ENCODE results near the gene C1QC.

C1QC gene

DNA sequence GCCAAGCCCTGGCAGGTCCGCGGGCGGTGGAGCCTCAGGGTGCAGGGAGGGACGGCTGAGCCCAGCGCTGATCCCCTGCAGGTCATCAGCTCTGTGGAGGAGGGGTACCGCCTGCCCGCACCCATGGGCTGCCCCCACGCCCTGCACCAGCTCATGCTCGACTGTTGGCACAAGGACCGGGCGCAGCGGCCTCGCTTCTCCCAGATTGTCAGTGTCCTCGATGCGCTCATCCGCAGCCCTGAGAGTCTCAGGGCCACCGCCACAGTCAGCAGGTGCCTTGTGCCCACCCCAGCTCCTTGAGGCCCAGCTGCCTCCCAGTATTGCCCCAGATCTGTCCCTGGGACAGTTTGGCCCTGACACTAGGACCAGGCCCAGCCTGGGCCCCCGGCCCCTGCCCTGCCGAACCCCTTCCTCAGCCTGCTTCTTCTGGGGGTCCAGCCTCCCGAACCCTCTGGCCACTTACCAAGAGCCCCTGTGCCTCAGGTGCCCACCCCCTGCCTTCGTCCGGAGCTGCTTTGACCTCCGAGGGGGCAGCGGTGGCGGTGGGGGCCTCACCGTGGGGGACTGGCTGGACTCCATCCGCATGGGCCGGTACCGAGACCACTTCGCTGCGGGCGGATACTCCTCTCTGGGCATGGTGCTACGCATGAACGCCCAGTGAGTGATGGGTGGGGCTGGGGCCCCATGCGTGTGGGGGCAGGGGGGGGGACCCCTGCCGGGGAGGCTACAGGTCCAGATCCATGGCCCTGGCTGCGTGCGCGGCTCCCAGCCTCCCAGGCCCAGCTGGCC, 42.4 kb upstream of the C1QC start:
- no peak for DNase-seq (ENCODE audit: extremely low read depth, low read depth)
- TF ChIP-seq, protein P1, sequence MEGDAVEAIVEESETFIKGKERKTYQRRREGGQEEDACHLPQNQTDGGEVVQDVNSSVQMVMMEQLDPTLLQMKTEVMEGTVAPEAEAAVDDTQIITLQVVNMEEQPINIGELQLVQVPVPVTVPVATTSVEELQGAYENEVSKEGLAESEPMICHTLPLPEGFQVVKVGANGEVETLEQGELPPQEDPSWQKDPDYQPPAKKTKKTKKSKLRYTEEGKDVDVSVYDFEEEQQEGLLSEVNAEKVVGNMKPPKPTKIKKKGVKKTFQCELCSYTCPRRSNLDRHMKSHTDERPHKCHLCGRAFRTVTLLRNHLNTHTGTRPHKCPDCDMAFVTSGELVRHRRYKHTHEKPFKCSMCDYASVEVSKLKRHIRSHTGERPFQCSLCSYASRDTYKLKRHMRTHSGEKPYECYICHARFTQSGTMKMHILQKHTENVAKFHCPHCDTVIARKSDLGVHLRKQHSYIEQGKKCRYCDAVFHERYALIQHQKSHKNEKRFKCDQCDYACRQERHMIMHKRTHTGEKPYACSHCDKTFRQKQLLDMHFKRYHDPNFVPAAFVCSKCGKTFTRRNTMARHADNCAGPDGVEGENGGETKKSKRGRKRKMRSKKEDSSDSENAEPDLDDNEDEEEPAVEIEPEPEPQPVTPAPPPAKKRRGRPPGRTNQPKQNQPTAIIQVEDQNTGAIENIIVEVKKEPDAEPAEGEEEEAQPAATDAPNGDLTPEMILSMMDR (IDR thresholded peaks at IDR 0.05; ENCODE audit: low read depth, low read length): no peak

DNA sequence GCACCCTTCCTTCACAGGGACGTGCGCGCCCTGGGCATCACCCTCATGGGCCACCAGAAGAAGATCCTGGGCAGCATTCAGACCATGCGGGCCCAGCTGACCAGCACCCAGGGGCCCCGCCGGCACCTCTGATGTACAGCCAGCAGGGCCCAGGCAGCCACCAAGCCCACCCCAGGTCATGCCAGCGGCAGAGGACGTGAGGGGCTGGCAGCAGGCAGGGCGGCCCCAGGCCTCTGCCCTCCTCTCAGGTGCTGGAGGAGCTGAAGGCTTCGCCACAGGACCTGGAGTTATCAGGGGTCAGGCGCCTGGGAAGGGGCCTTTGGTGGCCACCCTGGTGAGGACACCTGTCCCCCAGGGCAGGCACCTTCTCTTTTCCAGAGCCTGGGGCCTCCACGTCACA, 41.8 kb upstream of the C1QC start:
- TF ChIP-seq, protein P1 (IDR thresholded peaks at IDR 0.05; ENCODE audit: low read depth, low read length): no peak
- DNase-seq (ENCODE audit: extremely low read depth, low read depth): no peak

DNA sequence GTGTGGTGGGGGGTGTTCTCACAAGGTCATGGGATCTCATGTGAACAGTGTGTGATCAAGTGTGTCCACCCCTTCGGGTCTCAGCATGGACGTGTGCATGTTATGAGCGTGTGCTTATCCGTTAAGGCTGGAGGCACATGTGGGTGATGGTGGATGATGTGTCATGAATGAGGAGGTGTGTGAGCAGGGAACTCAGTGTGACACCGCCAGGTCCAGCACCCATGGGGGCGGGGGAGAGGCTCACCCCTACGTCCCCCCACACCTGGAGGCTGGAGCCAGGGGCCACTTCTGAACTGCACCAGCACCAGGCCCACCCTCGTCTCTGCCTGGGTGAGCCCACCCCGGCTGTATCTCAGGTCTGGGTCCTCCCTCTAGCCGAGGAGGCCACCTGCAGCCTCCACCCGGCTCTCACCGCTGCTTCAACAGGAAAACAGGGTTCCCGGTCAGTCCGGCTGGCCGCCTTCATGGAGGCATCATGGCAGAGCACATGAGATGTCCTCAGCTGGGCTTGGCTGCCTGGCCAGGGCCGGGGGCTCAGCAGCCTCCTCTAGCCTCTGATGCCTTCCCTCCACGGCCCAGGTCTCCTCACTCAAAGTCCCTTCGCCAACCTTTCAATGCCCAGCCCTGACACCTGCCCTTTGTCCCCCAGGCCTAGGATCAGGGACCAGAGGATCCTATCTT, 41.2 kb upstream of the C1QC start:
- no peak for DNase-seq (ENCODE audit: extremely low read depth, low read depth)
- TF ChIP-seq, protein P1 (IDR thresholded peaks at IDR 0.05; ENCODE audit: low read depth, low read length): no peak

DNA sequence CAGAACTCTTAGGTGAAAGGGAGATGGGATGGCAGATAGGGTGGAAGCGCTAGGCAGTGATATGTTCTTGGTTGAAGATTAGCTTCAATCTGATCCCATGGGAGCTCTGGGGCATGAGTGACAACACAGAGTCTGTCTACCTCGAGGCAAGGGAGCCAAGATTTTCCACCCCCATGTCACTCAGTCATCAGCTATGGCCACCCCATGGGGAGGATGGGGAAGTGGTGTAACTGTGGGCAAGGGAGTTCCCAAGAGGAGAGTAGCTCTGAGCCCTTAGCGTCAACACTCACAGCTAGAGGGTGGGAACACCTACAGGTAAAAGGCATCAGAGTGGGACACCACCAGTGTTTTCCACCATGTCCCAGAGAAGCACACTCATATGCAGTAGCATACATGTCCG, 37.3 kb upstream of the C1QC start:
- no peak for DNase-seq (ENCODE audit: extremely low read depth, low read depth)
- TF ChIP-seq, protein P1 (IDR thresholded peaks at IDR 0.05; ENCODE audit: low read depth, low read length): no peak

DNA sequence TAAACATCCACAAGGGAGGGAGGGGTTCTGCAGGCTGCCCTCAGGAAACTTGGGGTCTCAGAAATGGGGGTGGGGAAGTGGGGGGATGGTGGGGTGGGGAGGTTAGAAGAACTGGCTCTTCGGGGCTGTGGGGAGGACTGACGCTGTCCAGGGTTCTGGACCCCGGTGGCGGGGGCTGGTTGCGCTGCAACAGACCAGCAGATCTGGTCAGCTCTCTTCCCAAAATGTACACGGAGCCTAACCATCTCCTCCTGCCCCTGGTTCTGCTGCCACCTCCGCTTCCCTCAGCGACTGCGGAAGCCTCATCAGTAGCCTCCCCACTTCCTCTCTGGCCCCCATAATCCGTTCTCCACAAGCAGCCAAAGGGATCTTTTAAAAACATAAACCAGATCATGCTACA, 36.3 kb upstream of the C1QC start:
- DNase-seq (ENCODE audit: extremely low read depth, low read depth): no peak
- TF ChIP-seq, protein P1 (IDR thresholded peaks at IDR 0.05; ENCODE audit: low read depth, low read length): no peak

GRCh38 chr1:22608361-22608760, 35.1 kb upstream of the C1QC start:
- no peak for DNase-seq (ENCODE audit: extremely low read depth, low read depth)
- TF ChIP-seq, protein P1 (IDR thresholded peaks at IDR 0.05; ENCODE audit: low read depth, low read length): no peak

GRCh38 chr1:22609291-22609690, 34.1 kb upstream of the C1QC start:
- TF ChIP-seq, protein P1 (IDR thresholded peaks at IDR 0.05; ENCODE audit: low read depth, low read length): no peak
- DNase-seq (ENCODE audit: extremely low read depth, low read depth): no peak

All from AG09319 (cell line).